ENCODE data around the gene TNNI3.

DNA sequence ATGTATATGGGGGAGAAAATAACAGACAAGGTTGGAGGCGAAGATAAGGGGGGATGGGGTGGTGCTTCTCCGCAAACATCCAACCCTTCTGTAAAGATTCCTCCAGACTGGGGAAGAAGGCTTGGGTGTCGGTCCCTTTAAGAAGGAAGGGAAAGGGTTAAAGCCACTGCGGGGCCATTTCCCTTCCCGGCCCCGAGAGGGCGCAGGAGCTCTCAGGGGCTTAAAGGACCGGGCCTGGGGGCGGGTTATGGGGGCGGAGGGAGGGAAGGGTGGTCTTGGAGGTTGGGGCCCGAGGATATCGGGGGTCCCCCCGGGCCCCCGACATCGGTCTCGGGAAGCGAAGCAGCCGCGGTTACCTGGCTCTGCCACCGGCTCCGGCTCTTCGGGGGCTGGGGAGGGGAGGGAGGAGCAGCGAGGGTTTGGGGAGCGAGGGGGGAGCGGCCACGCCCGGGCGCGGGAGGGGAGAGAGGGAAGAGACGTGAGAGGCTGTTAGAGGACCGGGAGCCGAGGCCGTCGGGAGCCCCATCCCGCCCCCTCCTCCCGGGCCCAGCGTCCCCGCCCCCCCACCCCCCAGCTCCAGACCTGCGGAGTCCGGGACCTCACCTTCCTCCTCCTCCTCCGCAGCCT lies 11.3 kb downstream of the TNNI3 start:
- TF ChIP-seq CTCF (IDR thresholded peaks at IDR 0.05 in 4 of 5, conservative IDR thresholded peaks at IDR 0.05 in 1 of 5), result peak; percentile 30 to 70 (median 56)
- no peak for TF ChIP-seq POLR2A (IDR thresholded peaks at IDR 0.05)
